Smooth muscle cell of the brain vasculature (primary cell): ENCODE measurements around the gene KAZN.

ENCODE experiments used
- DNase-seq: peaks from one replicate; pipeline ENCODE4 v3.0.0-alpha.2; 2012; ENCODE audit warnings: low read depth, low spot score

KAZN gene

GRCh38 chr1:14934867-14935266 is 336.4 kb downstream of the KAZN start:
- DNase-seq = no peak

- DNase-seq = no peak
Observed at GRCh38 chr1:14936815-14937214, 338.3 kb downstream of the KAZN start.

- no peak for DNase-seq
Observed at GRCh38 chr1:14937288-14937949, 338.9 kb downstream of the KAZN start.

- DNase-seq = no peak
Observed at GRCh38 chr1:14939527-14940284, 341.2 kb downstream of the KAZN start.

- no peak for DNase-seq
Observed at GRCh38 chr1:14940285-14940870, 341.9 kb downstream of the KAZN start.

- DNase-seq = no peak
Observed at GRCh38 chr1:14941864-14942263, 343.4 kb downstream of the KAZN start.

GRCh38 chr1:14944471-14944985 is 346.0 kb downstream of the KAZN start:
- DNase-seq = no peak

- DNase-seq = no peak
Observed at GRCh38 chr1:14945132-14946010, 346.9 kb downstream of the KAZN start.

- no peak for DNase-seq
Observed at GRCh38 chr1:14946011-14946359, 347.5 kb downstream of the KAZN start.

- DNase-seq = no peak
Observed at GRCh38 chr1:14946684-14947238, 348.3 kb downstream of the KAZN start.

GRCh38 chr1:14947421-14947820 is 348.9 kb downstream of the KAZN start:
- DNase-seq = no peak

- no peak for DNase-seq
Observed at GRCh38 chr1:14948112-14948652, 349.7 kb downstream of the KAZN start.

GRCh38 chr1:14949270-14949835 is 350.9 kb downstream of the KAZN start:
- no peak for DNase-seq

GRCh38 chr1:14949836-14950713 is 351.6 kb downstream of the KAZN start:
- no peak for DNase-seq

GRCh38 chr1:14951766-14952165 is 353.3 kb downstream of the KAZN start:
- no peak for DNase-seq

- DNase-seq = no peak
Observed at GRCh38 chr1:14952626-14953314, 354.3 kb downstream of the KAZN start.

- DNase-seq = no peak
Observed at GRCh38 chr1:14954210-14954609, 355.7 kb downstream of the KAZN start.

GRCh38 chr1:14954930-14955329 is 356.4 kb downstream of the KAZN start:
- DNase-seq = no peak

GRCh38 chr1:14955402-14955801 is 356.9 kb downstream of the KAZN start:
- no peak for DNase-seq
